ES-I3 (cell line): ENCODE results near the gene FOXD1.

Source experiments
- H3K36me3 ChIP-seq: 2 replicates; pipeline ENCODE4 v1.6.1; 2013; ENCODE audit warnings: mild to moderate bottlenecking, low read length, control low read depth, moderate library complexity; ENCODE audit not compliant: insufficient read depth
- H3K4me1 ChIP-seq: 2 replicates; pipeline ENCODE4 v1.6.1; 2013; ENCODE audit warnings: mild to moderate bottlenecking, control low read depth, low read length; ENCODE audit not compliant: insufficient read depth
- H3K9ac ChIP-seq: 2 replicates; pipeline ENCODE4 v1.6.1; 2013; ENCODE audit warnings: low read depth, mild to moderate bottlenecking, low read length, moderate library complexity
- H3K9me3 ChIP-seq: 2 replicates; pipeline ENCODE4 v1.6.1; 2013; ENCODE audit warnings: mild to moderate bottlenecking, low read length, moderate library complexity; ENCODE audit not compliant: control insufficient read depth, insufficient read depth

Gene FOXD1

DNA sequence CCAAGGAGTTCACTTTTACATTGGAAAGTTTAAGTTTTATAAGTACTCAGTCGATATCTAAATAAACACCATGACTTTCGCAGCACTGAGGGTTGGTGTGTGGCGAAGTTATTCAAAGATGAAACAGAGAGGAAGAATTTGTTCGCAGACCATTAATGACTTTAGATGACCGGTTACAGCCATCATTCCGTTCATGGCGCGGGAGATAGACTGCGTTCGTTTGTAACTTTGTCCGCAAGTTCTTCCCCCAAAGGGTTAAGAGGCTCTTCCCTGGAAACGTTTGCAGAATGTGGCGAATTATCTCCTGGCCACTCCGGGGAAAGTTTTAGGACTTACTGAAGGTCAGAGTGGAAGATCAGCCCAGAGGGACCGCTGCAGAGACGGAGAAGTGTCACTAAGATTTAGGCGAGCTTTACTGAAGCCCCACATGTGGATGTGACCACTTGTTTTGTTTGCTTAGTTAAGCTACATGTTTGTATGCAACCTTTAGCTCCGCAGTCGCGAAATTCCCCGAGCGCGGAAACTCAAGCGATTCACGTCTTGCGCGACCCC is 2.2 kb upstream of the FOXD1 start:
- H3K4me1 ChIP-seq: peaks cover 7% of the 10 kb centered on the region
- H3K36me3 ChIP-seq: no peaks in the 10 kb centered on the region
- H3K9me3 ChIP-seq: no peaks in the 10 kb centered on the region
- H3K9ac ChIP-seq: peak overlapping the region; percentile 52; the same call in 1 of the 2 replicates

DNA sequence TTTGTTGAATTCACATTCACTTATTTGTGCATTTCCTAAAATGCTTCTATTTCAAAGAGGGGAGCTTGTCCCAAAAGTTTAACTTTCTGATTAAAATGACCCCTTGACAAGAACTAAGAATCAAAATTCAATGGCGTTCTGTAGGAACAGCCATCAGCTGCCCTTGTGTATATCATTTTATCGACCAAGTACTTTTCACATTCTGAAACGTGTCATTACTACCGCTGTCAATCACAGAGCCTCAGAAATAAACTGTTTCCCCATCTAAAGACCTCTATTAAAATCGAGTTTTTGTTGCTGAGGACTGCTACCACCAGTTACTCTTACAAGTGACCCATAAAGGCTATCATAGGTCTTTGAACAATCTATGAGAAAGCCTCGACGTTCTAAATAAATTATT is 1.6 kb upstream of the FOXD1 start:
- Histone ChIP-seq H3K9ac (no peak overlapping the region), H3K36me3 (no peaks in the 10 kb centered on the region), H3K9me3 (no peaks in the 10 kb centered on the region), H3K4me1 (peaks cover 7% of the 10 kb centered on the region)

- Histone ChIP-seq H3K4me1 (peaks cover 7% of the 10 kb centered on the region; the same call in 1 of the 2 replicates), H3K36me3 (no peaks in the 10 kb centered on the region), H3K9ac (peak overlapping the region; percentile 63), H3K9me3 (no peaks in the 10 kb centered on the region)
Observed at GRCh38 chr5:73447530-73448462, 781 bp downstream of the FOXD1 start.

DNA sequence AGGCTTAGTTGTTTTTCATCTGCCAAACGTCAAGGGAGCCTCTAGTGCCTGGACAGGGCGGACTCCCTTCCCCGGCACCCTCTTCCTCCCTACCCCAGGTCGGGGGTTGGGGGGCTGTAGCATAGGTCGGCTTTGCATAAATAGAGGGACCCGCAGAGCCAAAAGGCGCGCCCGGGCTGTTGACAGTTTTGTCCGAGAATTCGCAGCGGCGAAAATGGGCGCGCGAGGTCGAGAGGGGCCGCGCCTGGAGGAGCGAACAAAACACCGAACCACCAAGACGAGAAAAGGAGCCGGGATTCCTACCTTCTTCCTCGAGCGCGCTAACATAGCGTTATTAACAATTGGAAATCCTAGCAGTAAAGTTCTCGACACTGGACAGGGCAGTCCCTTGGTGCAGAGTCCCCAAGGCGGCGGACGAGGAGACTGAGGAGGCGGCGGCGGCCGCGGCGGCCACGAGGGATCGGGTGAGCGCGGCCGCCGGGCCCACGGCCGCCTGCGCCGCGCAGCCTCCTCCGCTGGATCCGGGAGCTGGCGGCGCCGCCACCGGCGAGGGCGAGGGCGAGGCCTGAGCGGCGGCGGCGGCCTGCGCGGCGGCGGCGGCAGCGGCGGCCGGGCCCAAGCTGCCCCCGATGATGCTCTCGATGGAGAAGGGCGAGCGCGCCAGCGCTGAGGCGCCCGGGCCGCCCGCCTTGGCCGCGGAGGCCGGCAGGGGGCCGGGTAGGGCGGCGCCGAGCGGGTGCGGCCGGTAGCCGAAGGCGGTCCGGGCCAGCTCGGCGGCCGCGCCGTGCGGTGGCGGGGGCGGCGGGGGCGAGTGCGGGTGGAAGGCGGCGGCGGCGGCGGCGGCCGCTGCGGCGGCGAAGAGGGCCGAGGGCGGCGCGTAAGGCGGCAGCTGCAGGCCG is 1.7 kb downstream of the FOXD1 start:
- H3K9ac ChIP-seq: peak overlapping the region; percentile 63
- peaks cover 7% of the 10 kb centered on the region; the same call in 1 of the 2 replicates for H3K4me1 ChIP-seq
- H3K9me3 ChIP-seq: no peaks in the 10 kb centered on the region
- no peaks in the 10 kb centered on the region for H3K36me3 ChIP-seq

- peak overlapping the region; percentile 63 for H3K9ac ChIP-seq
Observed at GRCh38 chr5:73445665-73446630, 2.6 kb downstream of the FOXD1 start.

DNA sequence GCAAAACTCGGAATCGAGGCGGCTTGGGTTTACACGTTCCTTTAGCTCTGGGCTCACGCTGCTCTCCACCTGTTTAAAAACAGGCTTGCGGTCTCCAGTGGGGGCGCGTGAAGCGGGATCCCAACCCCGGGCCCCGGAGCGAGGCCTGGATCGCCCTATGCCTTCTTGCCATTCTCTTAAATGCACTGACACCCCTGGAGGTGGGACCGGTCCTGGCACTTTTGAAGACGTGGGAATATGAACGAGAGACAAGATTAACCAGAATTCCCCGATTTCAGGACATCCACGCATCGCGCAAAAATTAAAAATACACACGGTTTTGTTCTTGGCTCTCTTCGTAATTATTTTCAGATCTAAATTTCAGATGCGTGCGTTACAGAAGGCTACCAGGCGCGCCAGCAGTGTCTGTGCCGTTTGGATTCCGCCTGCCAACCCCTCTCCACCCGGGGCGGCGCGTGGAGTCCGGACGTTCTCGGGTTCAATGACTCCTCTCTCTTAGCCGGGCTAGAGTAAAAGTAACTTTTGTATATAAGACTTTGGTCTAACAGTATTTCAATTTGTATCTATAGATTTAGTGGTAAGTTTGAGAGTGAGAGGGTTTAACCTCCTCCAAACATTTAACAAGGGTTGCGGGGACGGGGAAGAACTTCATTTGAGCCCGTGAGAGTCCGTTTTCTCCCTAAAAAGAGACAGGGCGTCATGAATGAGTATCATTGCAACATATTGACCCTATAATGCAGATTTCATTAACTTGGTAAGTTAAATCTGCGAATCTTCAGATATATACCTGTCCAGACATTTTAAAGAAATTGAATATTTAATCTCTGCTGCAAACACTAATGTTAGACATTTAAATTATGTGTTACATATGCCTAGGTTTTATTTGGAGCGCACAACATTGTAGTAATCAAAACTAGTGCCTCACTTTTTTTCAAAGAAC is 3.8 kb downstream of the FOXD1 start:
- H3K9ac ChIP-seq: peak overlapping the region; percentile 30; the same call in 1 of the 2 replicates
- no peaks in the 10 kb centered on the region for H3K4me1 ChIP-seq
- no peaks in the 10 kb centered on the region for H3K9me3 ChIP-seq
- no peaks in the 10 kb centered on the region for H3K36me3 ChIP-seq

More at GRCh38 chr5:73445665-73446630, 2.6 kb downstream of the FOXD1 start:
- Histone ChIP-seq H3K4me1 (peaks cover 7% of the 10 kb centered on the region; the same call in 1 of the 2 replicates), H3K36me3 (no peaks in the 10 kb centered on the region), H3K9me3 (no peaks in the 10 kb centered on the region)

GRCh38 chr5:73443829-73444498 is 4.6 kb downstream of the FOXD1 start:
- Histone ChIP-seq H3K9ac (peak overlapping the region; percentile 30; the same call in 1 of the 2 replicates), H3K36me3 (no peaks in the 10 kb centered on the region), H3K9me3 (no peaks in the 10 kb centered on the region), H3K4me1 (peaks cover 2% of the 10 kb centered on the region; the same call in 1 of the 2 replicates)

GRCh38 chr5:73442996-73443627 is 5.5 kb downstream of the FOXD1 start:
- Histone ChIP-seq H3K4me1 (peaks cover 4% of the 10 kb centered on the region; the same call in 1 of the 2 replicates), H3K36me3 (no peaks in the 10 kb centered on the region), H3K9me3 (no peaks in the 10 kb centered on the region), H3K9ac (no peak overlapping the region)

- no peaks in the 10 kb centered on the region for H3K9me3 ChIP-seq
- peaks cover 4% of the 10 kb centered on the region; the same call in 1 of the 2 replicates for H3K4me1 ChIP-seq
- no peaks in the 10 kb centered on the region for H3K36me3 ChIP-seq
- H3K9ac ChIP-seq: no peak overlapping the region
Observed at GRCh38 chr5:73442231-73442811, 6.3 kb downstream of the FOXD1 start.

GRCh38 chr5:73441378-73441777 is 7.2 kb downstream of the FOXD1 start:
- Histone ChIP-seq H3K9me3 (no peaks in the 10 kb centered on the region), H3K4me1 (peaks cover 4% of the 10 kb centered on the region; the same call in 1 of the 2 replicates), H3K9ac (no peak overlapping the region), H3K36me3 (no peaks in the 10 kb centered on the region)

- Histone ChIP-seq H3K9ac (no peak overlapping the region), H3K9me3 (no peaks in the 10 kb centered on the region), H3K36me3 (no peaks in the 10 kb centered on the region), H3K4me1 (peaks cover 5% of the 10 kb centered on the region; the same call in 1 of the 2 replicates)
Observed at GRCh38 chr5:73440262-73440661, 8.3 kb downstream of the FOXD1 start.
